AG10803 (cell line): Measurements from ENCODE around the gene RAB3C.

Experiments used
- DNase-seq: peaks from one replicate; pipeline ENCODE4 v3.0.0; 2010; ENCODE audit warnings: low read depth
- H3K4me3 ChIP-seq: 2 replicates; pipeline ENCODE4 v1.5.1; 2011; ENCODE audit warnings: mild to moderate bottlenecking, low read length, control low read depth
- CTCF ChIP-seq: conservative IDR thresholded peaks from 2 replicates; pipeline ENCODE4 v1.5.1; 2011; ENCODE audit warnings: mild to moderate bottlenecking, low read length, control low read depth, inconsistent platforms

Gene RAB3C

GRCh38 chr5:58854441-58854840 is 271.6 kb downstream of the RAB3C start:
- no peak for DNase-seq
- no peak for TF ChIP-seq CTCF
- H3K4me3 ChIP-seq: no peak overlapping the region

- no peak for DNase-seq
- no peak for TF ChIP-seq CTCF
Observed at GRCh38 chr5:58855851-58856739, 273.2 kb downstream of the RAB3C start.

GRCh38 chr5:58857609-58858008 is 274.7 kb downstream of the RAB3C start:
- DNase-seq: no peak
- no peak overlapping the region for H3K4me3 ChIP-seq
- no peak for TF ChIP-seq CTCF

More at GRCh38 chr5:58855851-58856739, 273.2 kb downstream of the RAB3C start:
- no peak overlapping the region for H3K4me3 ChIP-seq

- H3K4me3 ChIP-seq: no peak overlapping the region
- no peak for TF ChIP-seq CTCF
- peak; percentile 6 for DNase-seq
Observed at GRCh38 chr5:58860680-58861079, 277.8 kb downstream of the RAB3C start.

GRCh38 chr5:58868931-58869330 is 286.1 kb downstream of the RAB3C start:
- TF ChIP-seq CTCF: no peak

GRCh38 chr5:58871648-58872242 is 288.9 kb downstream of the RAB3C start:
- TF ChIP-seq CTCF: peak; percentile 74
- DNase-seq: peak; percentile 32

More at GRCh38 chr5:58868931-58869330, 286.1 kb downstream of the RAB3C start:
- DNase-seq: no peak
- H3K4me3 ChIP-seq: no peak overlapping the region

GRCh38 chr5:58872670-58873273 is 289.9 kb downstream of the RAB3C start:
- DNase-seq: no peak
- H3K4me3 ChIP-seq: no peak overlapping the region
- no peak; the same call in 1 of the 2 replicates for TF ChIP-seq CTCF

More at GRCh38 chr5:58871648-58872242, 288.9 kb downstream of the RAB3C start:
- H3K4me3 ChIP-seq: no peak overlapping the region
